Liver (tissue), 3 donors: Measurements from ENCODE around the gene MARVELD2.

Source experiments
- CTCF ChIP-seq: fragments of 150-350 bp; IDR thresholded peaks from 2 replicates; pipeline ENCODE4 v1.5.1; 2017; ENCODE audit warnings: improper control_type of control experiment, low read depth, low read length; ENCODE audit not compliant: missing input control
- EGR1 ChIP-seq, 2 donors: IDR thresholded peaks; 2 replicates each; pipeline ENCODE4 v1.6.1; 2016 to 2018; ENCODE audit warnings: antibody characterized with exemption in 2 of 2, low read depth in 2 of 2
- GABPA ChIP-seq, 2 donors: IDR thresholded peaks in 1 of 2; conservative IDR thresholded peaks in 1 of 2; 2 replicates each; pipeline ENCODE4 v1.6.1; 2016; ENCODE audit warnings: antibody characterized with exemption in 2 of 2, mild to moderate bottlenecking in 1 of 2, moderate library complexity in 1 of 2
- JUND ChIP-seq, 2 donors: IDR thresholded peaks; 2 replicates each; pipeline ENCODE4 v1.6.1; 2016; ENCODE audit warnings: antibody characterized with exemption in 2 of 2
- RAD21 ChIP-seq, 2 donors: IDR thresholded peaks; 2 replicates each; pipeline ENCODE4 v1.6.1; 2016; ENCODE audit warnings: antibody characterized with exemption in 2 of 2, mild to moderate bottlenecking in 2 of 2
- TAF1 ChIP-seq: conservative IDR thresholded peaks from 2 replicates; pipeline ENCODE4 v1.6.1; 2016; ENCODE audit warnings: antibody characterized with exemption, mild to moderate bottlenecking
- donor health status: healthy.
- donor health status: healthy.

- TF ChIP-seq TAF1 (no peak), GABPA (IDR thresholded peaks at IDR 0.05 in 1 of 2, conservative IDR thresholded peaks at IDR 0.05 in 1 of 2) (no peak), JUND (IDR thresholded peaks at IDR 0.05) (peak; percentile 45 to 79), CTCF (no peak), EGR1 (IDR thresholded peaks at IDR 0.05; ENCODE audit: low read depth in 2 of 2) (no peak), RAD21 (IDR thresholded peaks at IDR 0.05) (peak; percentile 10 to 31)
These were observed 37.2 kb downstream of the MARVELD2 start for GRCh38 chr5:69451941-69452647.
